Astrocyte (in vitro differentiated cells and primary cell): ENCODE measurements around the gene PTPRT.

Experiments
- EZH2 ChIP-seq: IDR thresholded peaks from 2 replicates; pipeline ENCODE4 v1.6.1; 2012; ENCODE audit warnings: mild to moderate bottlenecking, low read length, inconsistent platforms; ENCODE audit not compliant: insufficient read depth
- TF ChIP-seq, protein P1 (sequence below): IDR thresholded peaks from 2 replicates; pipeline ENCODE4 v1.5.1; 2011; ENCODE audit warnings: low read depth, mild to moderate bottlenecking, inconsistent platforms, low read length, moderate library complexity; ENCODE audit not compliant: insufficient read depth

DNA sequence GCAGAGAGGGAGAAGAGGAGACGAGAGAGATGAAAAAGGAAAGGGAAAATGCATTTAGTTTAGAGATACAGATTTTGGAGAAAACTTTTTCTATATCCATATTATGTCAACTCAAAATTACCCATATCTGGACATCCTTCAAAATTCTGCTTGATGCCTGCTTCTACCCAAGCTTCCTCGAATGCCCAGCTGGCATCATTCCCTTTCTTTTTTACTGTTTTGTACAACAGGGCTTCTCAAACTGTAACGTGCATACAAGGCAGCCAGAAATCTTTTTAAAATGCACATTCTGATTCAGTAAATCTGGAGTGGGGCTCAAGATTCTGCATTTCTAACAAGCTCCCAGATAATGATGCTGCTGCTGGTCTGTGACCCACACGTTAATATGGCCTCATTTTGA lies 1108.8 kb downstream of the PTPRT start:
- TF ChIP-seq, protein P1, sequence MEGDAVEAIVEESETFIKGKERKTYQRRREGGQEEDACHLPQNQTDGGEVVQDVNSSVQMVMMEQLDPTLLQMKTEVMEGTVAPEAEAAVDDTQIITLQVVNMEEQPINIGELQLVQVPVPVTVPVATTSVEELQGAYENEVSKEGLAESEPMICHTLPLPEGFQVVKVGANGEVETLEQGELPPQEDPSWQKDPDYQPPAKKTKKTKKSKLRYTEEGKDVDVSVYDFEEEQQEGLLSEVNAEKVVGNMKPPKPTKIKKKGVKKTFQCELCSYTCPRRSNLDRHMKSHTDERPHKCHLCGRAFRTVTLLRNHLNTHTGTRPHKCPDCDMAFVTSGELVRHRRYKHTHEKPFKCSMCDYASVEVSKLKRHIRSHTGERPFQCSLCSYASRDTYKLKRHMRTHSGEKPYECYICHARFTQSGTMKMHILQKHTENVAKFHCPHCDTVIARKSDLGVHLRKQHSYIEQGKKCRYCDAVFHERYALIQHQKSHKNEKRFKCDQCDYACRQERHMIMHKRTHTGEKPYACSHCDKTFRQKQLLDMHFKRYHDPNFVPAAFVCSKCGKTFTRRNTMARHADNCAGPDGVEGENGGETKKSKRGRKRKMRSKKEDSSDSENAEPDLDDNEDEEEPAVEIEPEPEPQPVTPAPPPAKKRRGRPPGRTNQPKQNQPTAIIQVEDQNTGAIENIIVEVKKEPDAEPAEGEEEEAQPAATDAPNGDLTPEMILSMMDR: no peak
- TF ChIP-seq EZH2: no peak
